ENCODE data around the gene CALN1. TPM values are rescaled to one million over a fixed set of nuclear protein-coding genes. Genes with fewer than 3 reads are reported as not detected.

The CALN1 gene
- total RNA-seq, 1 experiment from 2014 or later = not detected

- no TSS peak for BruUV-seq (replicated peaks)
- POLR2A ChIA-PET = no interaction called here
- intact Hi-C loops (cut with micrococcal nuclease; ENCODE audit: unreplicated experiment) = no loop called here
Measured at GRCh38 chr7:71784180-71784579, 628.0 kb downstream of the CALN1 start.

GRCh38 chr7:71783779-71784178 is 628.4 kb downstream of the CALN1 start:
- Mint-ChIP-seq H3K36me3 (ENCODE audit: insufficient read depth, unreplicated experiment) (no peaks in the 10 kb centered on the region), H3K4me1 (ENCODE audit: low read depth, unreplicated experiment) (no peaks in the 10 kb centered on the region), H3K27me3 (ENCODE audit: insufficient read depth, unreplicated experiment) (no peaks in the 10 kb centered on the region), H3K4me3 (ENCODE audit: unreplicated experiment) (no peak overlapping the region), H3K27ac (ENCODE audit: unreplicated experiment) (no peak overlapping the region), H3K9me3 (ENCODE audit: unreplicated experiment) (peaks cover 29% of the 10 kb centered on the region)
- Histone ChIP-seq H3K36me3 (ENCODE audit: control insufficient read depth, insufficient read depth, low read length) (no peaks in the 10 kb centered on the region), H3K27me3 (replicated peaks; ENCODE audit: control insufficient read depth, insufficient read depth, low read length) (no peaks in the 10 kb centered on the region), H3K4me1 (no peaks in the 10 kb centered on the region), H3K4me3 (ENCODE audit: low read depth, low read length) (no peak overlapping the region), H3K9me3 (peaks cover 4% of the 10 kb centered on the region)
- ChIA-PET POLR2A (no interaction called here), CTCF (no interaction called here)
- BruUV-seq (replicated peaks) = no TSS peak
- intact Hi-C loops (cut with micrococcal nuclease; ENCODE audit: unreplicated experiment) = no loop called here
- DNase-seq = no peak
- TF ChIP-seq CTCF (IDR thresholded peaks at IDR 0.05; ENCODE audit: insufficient read depth in 1 of 2, low read depth in 1 of 2, low read length in 1 of 2, severe bottlenecking in 1 of 2, unreplicated experiment in 1 of 2) = no peak

More at GRCh38 chr7:71784180-71784579, 628.0 kb downstream of the CALN1 start:
- Histone ChIP-seq H3K36me3 (ENCODE audit: control insufficient read depth, insufficient read depth, low read length) (no peaks in the 10 kb centered on the region), H3K27me3 (replicated peaks; ENCODE audit: control insufficient read depth, insufficient read depth, low read length) (no peaks in the 10 kb centered on the region), H3K9me3 (peaks cover 4% of the 10 kb centered on the region), H3K4me3 (ENCODE audit: low read depth, low read length) (no peak overlapping the region), H3K4me1 (no peaks in the 10 kb centered on the region)
- Mint-ChIP-seq H3K27ac (ENCODE audit: unreplicated experiment) (no peak overlapping the region), H3K4me1 (ENCODE audit: low read depth, unreplicated experiment) (no peaks in the 10 kb centered on the region), H3K27me3 (ENCODE audit: insufficient read depth, unreplicated experiment) (no peaks in the 10 kb centered on the region), H3K9me3 (ENCODE audit: unreplicated experiment) (peaks cover 29% of the 10 kb centered on the region), H3K36me3 (ENCODE audit: insufficient read depth, unreplicated experiment) (no peaks in the 10 kb centered on the region), H3K4me3 (ENCODE audit: unreplicated experiment) (no peak overlapping the region)
- no peak for TF ChIP-seq CTCF (IDR thresholded peaks at IDR 0.05; ENCODE audit: insufficient read depth in 1 of 2, low read depth in 1 of 2, low read length in 1 of 2, severe bottlenecking in 1 of 2, unreplicated experiment in 1 of 2)
- no peak for DNase-seq
- CTCF ChIA-PET = no interaction called here

- TF ChIP-seq CTCF (IDR thresholded peaks at IDR 0.05; ENCODE audit: insufficient read depth in 1 of 2, low read depth in 1 of 2, low read length in 1 of 2, severe bottlenecking in 1 of 2, unreplicated experiment in 1 of 2) = no peak
- CTCF ChIA-PET = no interaction called here
- POLR2A ChIA-PET = no interaction called here
- intact Hi-C loops (cut with micrococcal nuclease; ENCODE audit: unreplicated experiment) = no loop called here
- H3K4me3 ChIP-seq (ENCODE audit: low read depth, low read length) = no peak overlapping the region
- H3K9me3 ChIP-seq = 0 out of 2 replicates have a peak, but pooled peaks cover 4% of the 10 kb centered on the region
- no peak overlapping the region for H3K27ac Mint-ChIP-seq (ENCODE audit: unreplicated experiment)
- no peaks in the 10 kb centered on the region for H3K27me3 Mint-ChIP-seq (ENCODE audit: insufficient read depth, unreplicated experiment)
- no peaks in the 10 kb centered on the region for H3K4me1 Mint-ChIP-seq (ENCODE audit: low read depth, unreplicated experiment)
- H3K27me3 ChIP-seq (replicated peaks; ENCODE audit: control insufficient read depth, insufficient read depth, low read length) = no peaks in the 10 kb centered on the region
- no peak for DNase-seq
- H3K9me3 Mint-ChIP-seq (ENCODE audit: unreplicated experiment) = peaks cover 19% of the 10 kb centered on the region
- no TSS peak for BruUV-seq (replicated peaks)
- H3K36me3 Mint-ChIP-seq (ENCODE audit: insufficient read depth, unreplicated experiment) = no peaks in the 10 kb centered on the region
- no peaks in the 10 kb centered on the region for H3K36me3 ChIP-seq (ENCODE audit: control insufficient read depth, insufficient read depth, low read length)
- H3K4me1 ChIP-seq = no peaks in the 10 kb centered on the region
- H3K4me3 Mint-ChIP-seq (ENCODE audit: unreplicated experiment) = no peak overlapping the region
Measured at GRCh38 chr7:71782051-71782450, 630.1 kb downstream of the CALN1 start.

All from Caco-2 (cell line).